Neural cell (in vitro differentiated cells): ENCODE measurements around the gene PLEKHA3. TPM values are rescaled to one million over a fixed set of nuclear protein-coding genes. Genes with fewer than 3 reads are reported as not detected.
"Not testable (repeated sequence)": the region's sequence is repeated elsewhere in the genome, so short reads cannot be mapped to it uniquely, and the experiment has no call there.

Source experiments
- H2AFZ ChIP-seq: fragments of 200-600, 300-800 bp; sonication (generic), shearing (Covaris generic); 2 replicates; pipeline ENCODE4 v1.6.0; 2014; ENCODE audit warnings: low read depth, mild to moderate bottlenecking, antibody characterized with exemption, low read length, moderate library complexity
- H3F3A ChIP-seq: fragments of 200-600 bp; shearing (Covaris generic); 2 replicates; pipeline ENCODE4 v1.6.1; 2016; ENCODE audit warnings: mild to moderate bottlenecking, moderate library complexity, mixed read lengths, antibody characterized with exemption, low read length; ENCODE audit not compliant: insufficient read depth, poor library complexity, severe bottlenecking
- H3K27ac ChIP-seq: fragments of 200-600, 300-800 bp; sonication (generic), shearing (Covaris generic); 2 replicates; pipeline ENCODE4 v1.5.1; 2014; ENCODE audit warnings: mild to moderate bottlenecking, low read length, moderate library complexity
- H3K27me3 ChIP-seq: fragments of 300-800, 200-600 bp; sonication (generic), shearing (Covaris generic); 2 replicates; pipeline ENCODE4 v1.6.0; 2014; ENCODE audit warnings: mild to moderate bottlenecking, low read depth, low read length, moderate library complexity; ENCODE audit not compliant: insufficient read depth
- H3K36me3 ChIP-seq: fragments of 300-800, 200-600 bp; sonication (generic), shearing (Covaris generic); 2 replicates; pipeline ENCODE4 v1.5.1; 2014; ENCODE audit warnings: mild to moderate bottlenecking, antibody characterized with exemption, low read length, moderate library complexity; ENCODE audit not compliant: insufficient read depth
- H3K4me2 ChIP-seq: fragments of 300-800, 200-600 bp; sonication (generic), shearing (Covaris generic); 2 replicates; pipeline ENCODE4 v1.6.0; 2014; ENCODE audit warnings: mild to moderate bottlenecking, low read length
- H3K4me3 ChIP-seq: fragments of 300-800, 200-600 bp; sonication (generic), shearing (Covaris generic); 2 replicates; pipeline ENCODE4 v1.5.1; 2014; ENCODE audit warnings: mild to moderate bottlenecking, low read length, moderate library complexity
- H3K79me2 ChIP-seq: fragments of 200-600 bp; shearing (Covaris generic); replicated peaks from 2 replicates; pipeline ENCODE4 v1.6.0; 2014; ENCODE audit warnings: mild to moderate bottlenecking, low read length, moderate library complexity; ENCODE audit not compliant: insufficient read depth
- H3K9ac ChIP-seq: fragments of 300-800, 200-600 bp; sonication (generic), shearing (Covaris generic); 2 replicates; pipeline ENCODE4 v1.6.1; 2016; ENCODE audit warnings: mild to moderate bottlenecking, low read length, mixed read lengths
- H3K9me2 ChIP-seq: fragments of 200-600 bp; shearing (Covaris generic); 2 replicates; pipeline ENCODE4 v1.6.1; 2016; ENCODE audit warnings: mild to moderate bottlenecking, low read length, mixed read lengths; ENCODE audit not compliant: insufficient read depth
- H3K9me3 ChIP-seq: fragments of 200-600, 300-800 bp; sonication (generic), shearing (Covaris generic); 2 replicates; pipeline ENCODE4 v1.6.1; 2016; ENCODE audit warnings: mild to moderate bottlenecking, mixed run types, low read length, moderate library complexity, mixed read lengths
- H4K20me1 ChIP-seq: fragments of 200-600 bp; shearing (Covaris generic); 2 replicates; pipeline ENCODE4 v1.6.1; 2016; ENCODE audit warnings: mild to moderate bottlenecking, mixed run types; ENCODE audit not compliant: insufficient read depth
- CTCF ChIP-seq: fragments of 450-650 bp; IDR thresholded peaks from 2 replicates; pipeline ENCODE4 v1.5.1; 2014; ENCODE audit warnings: antibody characterized with exemption, mild to moderate bottlenecking, moderate library complexity; ENCODE audit not compliant: poor library complexity, severe bottlenecking
- EP300 ChIP-seq: fragments of 450-650 bp; conservative IDR thresholded peaks from 2 replicates; pipeline ENCODE4 v1.6.1; 2014; ENCODE audit warnings: antibody characterized with exemption, mild to moderate bottlenecking, moderate library complexity; ENCODE audit not compliant: poor library complexity, severe bottlenecking
- EZH2 ChIP-seq: fragments of 200-600, 300-800 bp; shearing (Covaris generic), sonication (generic); IDR thresholded peaks from 2 replicates; pipeline ENCODE4 v1.6.1; 2014; ENCODE audit warnings: antibody characterized with exemption, low read length, borderline replicate concordance, mild to moderate bottlenecking; ENCODE audit not compliant: insufficient read depth, poor library complexity, severe bottlenecking
- MXI1 ChIP-seq: fragments of 450-650 bp; conservative IDR thresholded peaks from 2 replicates; pipeline ENCODE4 v1.6.1; 2014; ENCODE audit warnings: antibody characterized with exemption, mild to moderate bottlenecking; ENCODE audit not compliant: poor library complexity, severe bottlenecking
- POLR2AphosphoS5 ChIP-seq: IDR thresholded peaks from 2 replicates; pipeline ENCODE4 v1.6.1; 2012
- RAD21 ChIP-seq: fragments of 450-650 bp; conservative IDR thresholded peaks from 2 replicates; pipeline ENCODE4 v1.6.1; 2014; ENCODE audit warnings: antibody characterized with exemption, mild to moderate bottlenecking, moderate library complexity
- SMC3 ChIP-seq: fragments of 450-650 bp; conservative IDR thresholded peaks from 2 replicates; pipeline ENCODE4 v1.6.1; 2014; ENCODE audit warnings: antibody characterized with exemption, mild to moderate bottlenecking, moderate library complexity; ENCODE audit not compliant: poor library complexity
- TAF1 ChIP-seq: IDR thresholded peaks from 2 replicates; pipeline ENCODE4 v1.6.1; 2012; ENCODE audit warnings: low read depth
- polyA plus RNA-seq: library from polyadenylated mRNA; depleted of rRNA; stranded (reverse); fragments of >200 nt; gene quantifications from 2 replicates; pipeline ENCODE4 v1.2.3, GENCODE V29; 2014
- TF ChIP-seq, protein P1 (sequence below): IDR thresholded peaks from 2 replicates; pipeline ENCODE4 v1.6.1; 2012; ENCODE audit warnings: borderline replicate concordance

The PLEKHA3 gene
- polyA plus RNA-seq, 1 donor from 2014 or later, result 16.8 TPM

DNA sequence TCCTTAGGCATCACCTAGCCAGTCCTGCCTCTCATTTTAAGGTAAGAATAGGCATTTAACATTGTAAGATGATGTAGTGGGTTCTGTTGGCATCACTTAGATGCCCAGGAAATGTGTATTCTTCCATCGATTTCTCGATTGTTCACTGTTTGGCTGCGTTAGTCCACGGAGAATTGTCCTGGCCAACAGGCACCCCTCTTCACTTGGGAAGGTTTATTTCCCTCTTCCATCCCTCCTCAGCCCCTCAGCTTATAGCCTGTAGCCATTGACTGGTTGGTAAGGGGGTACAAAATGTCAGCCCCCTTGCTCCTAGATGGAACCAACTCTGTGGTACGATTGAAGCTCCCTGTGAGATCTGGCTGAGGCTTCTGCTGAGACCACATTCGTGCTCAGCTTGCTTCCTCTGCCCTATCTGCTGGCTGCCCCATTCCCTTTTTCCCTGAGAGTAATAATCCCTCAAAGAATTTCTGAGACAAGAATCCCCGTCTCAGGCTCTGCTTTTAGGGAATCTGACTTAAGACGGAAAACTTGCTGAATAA is 43.4 kb downstream of the PLEKHA3 start:
- no peaks in the 10 kb centered on the region for H3F3A ChIP-seq
- H3K9me3 ChIP-seq, result no peaks in the 10 kb centered on the region
- H4K20me1 ChIP-seq, result no peaks in the 10 kb centered on the region
- peak overlapping the region; percentile 62 for H3K27ac ChIP-seq
- TF ChIP-seq MXI1 (no peak), POLR2AphosphoS5 (no peak), EP300 (no peak), EZH2 (no peak)
- TF ChIP-seq, protein P1, sequence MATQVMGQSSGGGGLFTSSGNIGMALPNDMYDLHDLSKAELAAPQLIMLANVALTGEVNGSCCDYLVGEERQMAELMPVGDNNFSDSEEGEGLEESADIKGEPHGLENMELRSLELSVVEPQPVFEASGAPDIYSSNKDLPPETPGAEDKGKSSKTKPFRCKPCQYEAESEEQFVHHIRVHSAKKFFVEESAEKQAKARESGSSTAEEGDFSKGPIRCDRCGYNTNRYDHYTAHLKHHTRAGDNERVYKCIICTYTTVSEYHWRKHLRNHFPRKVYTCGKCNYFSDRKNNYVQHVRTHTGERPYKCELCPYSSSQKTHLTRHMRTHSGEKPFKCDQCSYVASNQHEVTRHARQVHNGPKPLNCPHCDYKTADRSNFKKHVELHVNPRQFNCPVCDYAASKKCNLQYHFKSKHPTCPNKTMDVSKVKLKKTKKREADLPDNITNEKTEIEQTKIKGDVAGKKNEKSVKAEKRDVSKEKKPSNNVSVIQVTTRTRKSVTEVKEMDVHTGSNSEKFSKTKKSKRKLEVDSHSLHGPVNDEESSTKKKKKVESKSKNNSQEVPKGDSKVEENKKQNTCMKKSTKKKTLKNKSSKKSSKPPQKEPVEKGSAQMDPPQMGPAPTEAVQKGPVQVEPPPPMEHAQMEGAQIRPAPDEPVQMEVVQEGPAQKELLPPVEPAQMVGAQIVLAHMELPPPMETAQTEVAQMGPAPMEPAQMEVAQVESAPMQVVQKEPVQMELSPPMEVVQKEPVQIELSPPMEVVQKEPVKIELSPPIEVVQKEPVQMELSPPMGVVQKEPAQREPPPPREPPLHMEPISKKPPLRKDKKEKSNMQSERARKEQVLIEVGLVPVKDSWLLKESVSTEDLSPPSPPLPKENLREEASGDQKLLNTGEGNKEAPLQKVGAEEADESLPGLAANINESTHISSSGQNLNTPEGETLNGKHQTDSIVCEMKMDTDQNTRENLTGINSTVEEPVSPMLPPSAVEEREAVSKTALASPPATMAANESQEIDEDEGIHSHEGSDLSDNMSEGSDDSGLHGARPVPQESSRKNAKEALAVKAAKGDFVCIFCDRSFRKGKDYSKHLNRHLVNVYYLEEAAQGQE, result no peak
- peak overlapping the region; percentile 65 for H2AFZ ChIP-seq
- H3K27me3 ChIP-seq, result no peaks in the 10 kb centered on the region
- no peaks in the 10 kb centered on the region for H3K9me2 ChIP-seq
- H3K36me3 ChIP-seq, result no peaks in the 10 kb centered on the region
- H3K4me3 ChIP-seq, result peak overlapping the region; percentile 88
- H3K9ac ChIP-seq, result peak overlapping the region; percentile 74
- peaks cover 8% of the 10 kb centered on the region for H3K79me2 ChIP-seq
- H3K4me2 ChIP-seq, result peak overlapping the region; percentile 85

- not testable (repeated sequence) for H3K27ac ChIP-seq, H3K36me3 ChIP-seq, H4K20me1 ChIP-seq, H3K9ac ChIP-seq, H3K9me2 ChIP-seq, H3K9me3 ChIP-seq, H3K4me3 ChIP-seq, H3F3A ChIP-seq, H3K79me2 ChIP-seq, H3K27me3 ChIP-seq, H3K4me2 ChIP-seq, H2AFZ ChIP-seq
Measured at GRCh38 chr2:178525010-178525409, 44.8 kb downstream of the PLEKHA3 start.

DNA sequence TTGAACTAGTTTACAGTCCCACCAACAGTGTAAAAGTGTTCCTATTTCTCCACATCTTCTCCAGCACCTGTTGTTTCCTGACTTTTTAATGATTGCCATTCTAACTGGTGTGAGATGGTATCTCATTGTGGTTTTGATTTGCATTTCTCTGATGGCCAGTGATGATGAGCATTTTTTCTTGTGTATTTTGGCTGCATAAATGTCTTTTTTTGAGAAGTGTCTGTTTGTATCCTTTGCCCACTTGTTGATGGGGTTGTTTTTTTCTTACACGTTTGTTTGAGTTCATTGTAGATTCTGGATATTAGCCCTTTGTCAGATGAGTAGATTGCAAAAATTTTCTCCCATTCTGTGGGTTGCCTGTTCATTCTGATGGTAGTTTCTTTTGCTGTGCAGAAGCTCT is 45.2 kb downstream of the PLEKHA3 start:
- H3K79me2 ChIP-seq, H3K27me3 ChIP-seq, H3K4me2 ChIP-seq, H3K36me3 ChIP-seq, H3K9me2 ChIP-seq, H3K27ac ChIP-seq, H3F3A ChIP-seq, H3K9me3 ChIP-seq, H3K4me3 ChIP-seq, H3K9ac ChIP-seq, H4K20me1 ChIP-seq, H2AFZ ChIP-seq: not testable (repeated sequence)

GRCh38 chr2:178526256-178526655 is 46.0 kb downstream of the PLEKHA3 start:
- no peaks in the 10 kb centered on the region for H3K9me2 ChIP-seq
- H3K4me3 ChIP-seq, result no peak overlapping the region
- no peaks in the 10 kb centered on the region for H3F3A ChIP-seq
- no peaks in the 10 kb centered on the region for H3K9me3 ChIP-seq
- no peak overlapping the region for H3K4me2 ChIP-seq
- H4K20me1 ChIP-seq, result no peaks in the 10 kb centered on the region
- no peaks in the 10 kb centered on the region for H3K36me3 ChIP-seq
- H3K27ac ChIP-seq, result no peak overlapping the region
- no peak overlapping the region for H2AFZ ChIP-seq
- no peaks in the 10 kb centered on the region for H3K27me3 ChIP-seq
- H3K79me2 ChIP-seq, result peaks cover 8% of the 10 kb centered on the region
- TF ChIP-seq TAF1 (no peak), RAD21 (no peak), CTCF (no peak), EZH2 (no peak), SMC3 (no peak)
- TF ChIP-seq, protein P1, result no peak
- no peak overlapping the region for H3K9ac ChIP-seq
